K562 (cell line): Measurements from ENCODE around the gene GPR26.

Source experiments
- HIVEP1 ChIP-seq: fragments of 250-450 bp; sonication (Bioruptor Pico); IDR thresholded peaks from 2 replicates; pipeline ENCODE4 v1.4.0; 2020; ENCODE audit warnings: mild to moderate bottlenecking
- NRF1 ChIP-seq, 2 experiments: fragments of 450-650 bp; IDR thresholded peaks in 1 of 2; conservative IDR thresholded peaks in 1 of 2; 2 replicates each; pipeline ENCODE4 v1.6.1; 2014; ENCODE audit warnings: mild to moderate bottlenecking in 2 of 2
- PHF21A ChIP-seq: fragments of 450-650 bp; IDR thresholded peaks from 2 replicates; pipeline ENCODE4 v1.6.1; 2017; ENCODE audit warnings: low read depth, borderline replicate concordance
- POLR2AphosphoS2 ChIP-seq: IDR thresholded peaks from 2 replicates; pipeline ENCODE4 v1.6.1; 2012; ENCODE audit warnings: low read length, improper control_type of control experiment
- ZFP36 ChIP-seq: fragments of 150-350 bp; IDR thresholded peaks from 2 replicates; pipeline ENCODE4 v1.6.1; 2018; ENCODE audit warnings: low read length, low read depth; ENCODE audit not compliant: partially characterized antibody

- no peak for TF ChIP-seq NRF1 (conservative IDR thresholded peaks at IDR 0.05 in 1 of 2, IDR thresholded peaks at IDR 0.05 in 1 of 2)
- TF ChIP-seq HIVEP1 (CRISPR knock-in tag): no peak
- no peak for TF ChIP-seq POLR2AphosphoS2
- no peak for TF ChIP-seq ZFP36
- TF ChIP-seq PHF21A: no peak
These were observed 63.4 kb downstream of the GPR26 start for GRCh38 chr10:123729523-123729922.
